Renal cortex interstitium (tissue), 11 donors: ENCODE measurements around the gene CADM2. TPM values are rescaled to one million over a fixed set of nuclear protein-coding genes. Genes with fewer than 3 reads are reported as not detected.

ENCODE experiments used
- DNase-seq, 11 donors: peaks; one replicate each; pipeline ENCODE4 v3.0.0-alpha.2; 2013; ENCODE audit warnings: low read depth in 9 of 11, low spot score in 4 of 11; ENCODE audit errors: extremely low read depth in 1 of 11
- polyA plus RNA-seq, 3 donors: library from polyadenylated mRNA; unstranded; fragments of 120-200 nt; gene quantifications; one replicate each; pipeline ENCODE4 v1.2.1, GENCODE V29; 2013; ENCODE audit not compliant: insufficient read length in 3 of 3

CADM2 gene
- polyA plus RNA-seq, 3 donors, result 0.67 to 0.82 (median 0.70) TPM

DNA sequence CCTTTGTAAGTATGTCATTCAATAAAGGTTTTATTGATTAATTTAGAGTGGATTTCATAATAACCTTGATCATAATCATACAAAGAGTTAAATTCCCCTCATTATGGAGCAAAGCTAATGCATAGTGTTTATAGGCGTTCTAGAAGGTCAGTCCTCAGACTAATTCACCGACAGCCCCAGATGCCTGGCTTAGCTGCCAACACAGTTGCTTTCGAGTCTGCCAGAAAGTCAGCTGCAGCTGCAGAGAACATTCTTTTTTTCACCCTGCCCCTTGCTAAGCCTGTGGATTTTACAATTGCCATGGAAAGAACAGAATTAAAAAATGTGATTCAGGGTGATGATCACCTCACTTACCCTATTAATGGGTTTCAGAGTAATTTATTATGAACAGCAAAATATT, 21.2 kb downstream of the CADM2 start:
- DNase-seq, result no peak

DNA sequence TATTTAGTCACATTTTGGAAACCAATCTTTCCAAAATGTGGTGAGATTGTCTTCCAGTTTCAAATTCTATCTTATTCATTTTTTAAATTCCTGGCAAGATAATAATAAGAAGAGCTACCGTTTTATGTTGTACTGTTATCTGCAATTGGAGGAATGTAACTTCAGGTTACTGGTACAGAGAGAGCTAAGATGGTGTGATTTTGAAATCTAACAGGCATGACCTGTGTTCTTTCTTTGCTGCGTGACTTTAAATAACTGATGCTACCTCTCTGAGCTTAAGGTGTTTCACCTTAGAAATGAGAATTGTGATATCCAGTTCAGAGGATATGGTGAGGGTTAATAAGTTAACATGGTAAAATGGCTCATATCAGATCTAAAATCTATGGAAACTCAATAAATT, 21.7 kb downstream of the CADM2 start:
- DNase-seq, result no peak

DNA sequence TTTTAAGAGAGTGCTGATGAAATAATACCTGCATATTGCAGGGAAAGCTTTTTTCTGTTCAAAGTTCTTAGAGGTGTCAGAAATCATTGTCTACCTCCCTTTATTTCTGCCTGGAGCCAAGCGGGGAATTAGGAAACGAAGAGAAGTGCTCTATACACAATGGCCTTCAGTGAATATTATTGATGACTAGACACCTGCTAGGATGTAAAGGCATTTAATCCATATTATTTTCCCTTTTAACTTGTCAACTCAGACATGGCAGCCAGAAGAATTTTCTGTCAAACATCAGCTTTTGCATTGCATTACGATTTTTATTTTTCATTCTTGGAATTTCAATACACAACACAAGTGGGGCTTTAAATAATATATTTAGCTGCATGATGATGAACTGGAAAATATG, 24.7 kb downstream of the CADM2 start:
- no peak for DNase-seq

DNA sequence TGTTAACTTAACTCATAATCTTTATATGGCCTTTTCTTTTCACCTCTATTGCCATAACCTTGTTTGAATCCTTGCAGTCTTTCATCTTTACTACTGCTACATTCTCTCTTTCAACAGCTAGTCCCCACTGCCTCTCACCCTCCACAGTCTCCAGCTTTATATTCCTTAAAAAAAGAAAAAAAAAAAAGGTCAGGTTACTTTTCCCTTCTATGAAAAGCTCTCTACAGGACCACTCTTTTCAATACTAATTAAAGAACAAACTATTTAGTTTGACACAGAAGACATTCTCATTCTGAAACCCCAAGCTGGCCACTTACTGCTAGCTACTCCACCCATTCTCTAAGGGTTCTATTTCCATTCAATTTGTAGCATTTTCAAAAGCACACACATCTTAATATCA, 25.6 kb downstream of the CADM2 start:
- no peak for DNase-seq

DNA sequence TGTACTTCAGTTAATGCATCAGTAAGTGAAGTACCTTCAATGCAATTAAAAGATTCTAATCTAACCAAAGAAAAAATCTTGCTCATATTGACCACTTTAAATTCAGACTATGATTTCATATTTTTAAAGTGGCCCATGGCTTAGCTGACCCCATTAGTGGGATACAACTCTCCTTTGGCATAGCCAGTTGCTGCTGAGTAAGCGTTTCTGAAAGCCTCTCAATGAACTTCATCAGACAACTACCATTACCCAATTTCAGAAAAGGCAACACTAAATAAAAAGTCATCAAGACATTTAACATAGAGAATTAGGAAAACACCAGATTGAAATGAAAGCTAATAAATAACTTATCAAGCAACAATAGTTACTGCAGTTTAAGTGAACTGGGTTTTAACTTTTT, 27.0 kb downstream of the CADM2 start:
- no peak for DNase-seq

DNA sequence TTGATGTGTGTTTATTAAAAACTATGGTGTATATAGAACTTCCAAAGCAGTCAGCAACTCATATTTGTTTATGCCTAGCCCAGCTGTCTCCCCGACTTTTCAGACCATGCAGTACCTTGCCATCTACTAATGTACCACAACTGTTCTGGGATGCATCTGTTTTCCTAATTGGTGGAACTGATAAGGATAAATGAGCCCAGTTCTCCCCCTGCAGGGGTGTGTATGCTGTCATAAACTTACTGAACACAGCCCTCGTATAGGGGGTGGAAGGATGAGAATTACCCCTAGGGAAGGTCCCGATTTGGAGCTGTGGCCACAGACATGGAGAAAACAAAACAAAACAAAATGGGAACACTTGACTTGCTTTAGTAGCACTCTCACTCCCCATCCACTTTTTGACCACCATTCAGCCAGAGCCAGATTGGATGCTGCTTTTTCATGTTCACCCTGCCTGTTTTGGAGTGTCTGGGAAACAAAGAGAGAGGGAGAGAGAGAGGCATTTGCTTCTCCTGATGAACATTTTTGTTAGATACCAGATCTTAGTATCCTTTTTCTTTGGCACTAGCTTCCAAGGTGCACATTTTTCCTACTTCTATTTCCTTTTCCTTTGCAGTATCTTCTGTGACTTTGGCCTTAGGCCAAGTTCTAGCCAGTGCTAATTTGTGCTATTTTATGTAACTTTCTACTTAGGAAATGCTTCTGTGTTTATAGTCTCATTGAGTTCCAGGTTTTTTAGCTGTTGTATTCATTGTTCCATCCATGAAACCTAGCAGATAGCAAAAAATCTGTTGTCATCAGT, 29.1 kb downstream of the CADM2 start:
- no peak for DNase-seq

DNA sequence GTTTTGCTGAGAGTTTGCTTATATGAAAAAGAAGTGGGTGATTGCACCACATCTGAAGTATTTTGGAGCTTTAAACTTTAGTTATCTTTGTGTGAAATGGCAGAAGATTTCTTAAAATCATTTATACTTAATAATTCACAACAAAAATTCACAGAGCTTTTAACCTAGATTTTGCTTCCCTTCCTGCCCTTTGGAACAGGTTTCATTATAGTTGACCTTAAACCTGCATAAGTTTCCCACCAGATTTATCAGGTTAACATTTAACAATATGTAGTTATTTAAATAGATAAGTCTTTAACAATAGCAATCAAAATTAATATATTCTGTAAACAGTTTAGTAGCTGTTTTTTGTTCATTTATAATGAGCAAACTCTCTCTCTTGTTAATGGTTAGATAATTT, 30.3 kb downstream of the CADM2 start:
- DNase-seq, result no peak

DNA sequence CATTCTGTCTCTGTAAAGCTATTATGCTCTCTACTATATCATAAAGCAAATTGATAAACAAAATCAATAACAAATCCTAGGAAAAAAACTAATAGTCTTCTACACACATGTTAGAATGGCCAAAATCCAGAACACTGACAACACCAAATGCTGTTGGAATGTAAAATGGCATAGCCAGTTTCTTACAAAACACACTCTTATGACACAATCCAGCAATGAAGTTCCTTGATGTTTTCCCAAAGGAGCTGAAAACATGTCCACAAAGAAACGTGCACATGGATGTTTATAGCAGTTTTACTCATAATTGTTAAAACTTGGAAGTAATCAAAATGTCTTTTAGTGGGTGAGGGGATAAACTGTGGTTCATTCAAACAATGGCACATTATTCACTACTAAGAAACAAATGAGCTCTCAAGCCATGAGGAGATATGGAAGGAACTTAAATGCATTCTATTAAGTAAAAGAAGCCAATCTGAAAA, 32.7 kb downstream of the CADM2 start:
- no peak for DNase-seq

DNA sequence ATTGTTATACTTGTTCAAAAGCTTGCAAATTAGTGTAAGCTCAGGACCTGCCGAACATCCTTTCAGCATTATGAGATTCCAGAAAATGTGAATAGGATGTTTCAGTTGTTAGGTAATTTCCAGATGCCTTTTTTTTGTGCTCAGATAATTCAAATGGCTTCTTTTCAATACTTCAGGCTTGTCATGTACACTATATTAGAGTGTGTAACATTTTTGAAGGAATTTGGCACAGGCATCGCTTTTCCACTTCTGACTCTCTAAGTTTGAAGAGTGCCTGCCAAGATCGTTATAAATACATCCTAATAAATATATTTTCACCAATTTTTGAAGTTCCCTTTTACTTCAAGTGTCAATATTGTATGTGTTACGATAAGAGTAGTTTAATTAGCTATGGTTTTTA, 35.2 kb downstream of the CADM2 start:
- DNase-seq, result no peak

DNA sequence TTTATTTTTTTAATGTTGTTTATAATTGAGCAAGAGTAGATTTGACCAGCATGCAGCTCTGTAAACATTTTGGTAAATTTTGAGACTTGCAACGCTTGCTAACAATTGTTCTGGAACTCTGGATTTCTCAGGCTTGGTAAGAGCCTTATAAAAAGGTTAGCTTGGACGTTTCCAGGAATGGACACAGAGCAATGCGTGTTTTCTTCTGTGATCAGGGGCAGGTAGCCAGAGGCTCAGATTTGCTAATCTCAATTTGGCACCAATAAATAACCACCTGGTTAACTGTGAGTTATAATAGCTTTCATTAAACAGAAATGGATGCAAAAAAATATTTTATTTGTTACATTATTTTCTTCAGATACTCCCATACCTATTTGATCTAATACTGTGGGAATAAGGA, 39.8 kb downstream of the CADM2 start:
- DNase-seq, result no peak

DNA sequence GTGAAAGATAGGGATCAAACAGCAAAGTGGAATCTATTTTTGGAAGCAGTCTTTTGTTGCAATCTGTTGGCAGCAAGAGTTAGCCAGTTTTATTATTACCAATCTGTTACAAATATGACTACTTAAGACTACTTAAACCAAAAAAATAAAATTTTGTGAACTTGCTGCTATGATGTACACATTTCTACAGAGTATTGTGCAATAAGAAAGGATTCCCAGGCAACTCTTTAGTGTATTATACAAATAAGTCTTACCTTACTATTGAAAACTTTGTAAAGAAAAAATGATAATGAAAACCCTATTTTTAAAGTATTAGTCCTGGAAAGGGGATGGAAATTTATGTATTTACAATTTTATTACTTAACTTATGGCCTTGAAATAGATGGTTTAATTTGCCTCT, 44.7 kb downstream of the CADM2 start:
- no peak for DNase-seq

DNA sequence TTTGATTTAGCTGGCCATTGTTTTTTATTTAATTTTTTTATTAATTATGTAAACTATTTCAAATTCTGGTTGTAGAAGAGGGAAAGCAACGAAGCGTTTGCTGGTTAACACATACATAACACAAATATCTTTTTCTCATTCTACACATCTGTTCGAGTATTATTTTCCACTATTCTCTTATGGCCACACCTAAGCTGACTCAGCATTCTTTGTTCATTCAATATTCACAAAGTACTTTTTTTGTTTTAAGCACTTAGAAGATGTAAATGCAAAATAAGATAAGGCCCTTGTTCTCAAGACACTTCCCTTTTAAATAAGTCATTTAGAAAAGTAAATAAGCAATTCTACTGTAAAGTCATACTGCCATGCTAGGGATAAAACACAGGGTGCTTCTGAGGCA, 45.4 kb downstream of the CADM2 start:
- no peak for DNase-seq

DNA sequence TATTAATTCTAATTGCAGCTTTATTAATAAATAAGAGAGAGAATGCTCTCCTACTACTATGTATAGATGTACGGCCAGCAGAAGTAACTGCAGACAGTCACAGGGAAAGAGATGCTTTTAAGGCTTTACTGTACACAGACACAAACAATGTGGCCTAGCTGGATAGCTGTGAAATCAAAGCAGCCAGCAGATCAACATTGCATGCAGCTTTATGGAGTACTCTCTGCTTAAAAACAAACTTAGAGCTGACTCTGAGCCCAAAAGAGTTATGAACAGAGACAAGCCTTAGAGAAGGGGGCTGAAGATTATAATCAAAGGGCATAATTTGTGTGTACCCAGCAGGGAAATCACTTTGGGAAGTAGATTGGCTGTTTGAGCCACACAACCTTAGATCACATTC, 47.2 kb downstream of the CADM2 start:
- no peak for DNase-seq

DNA sequence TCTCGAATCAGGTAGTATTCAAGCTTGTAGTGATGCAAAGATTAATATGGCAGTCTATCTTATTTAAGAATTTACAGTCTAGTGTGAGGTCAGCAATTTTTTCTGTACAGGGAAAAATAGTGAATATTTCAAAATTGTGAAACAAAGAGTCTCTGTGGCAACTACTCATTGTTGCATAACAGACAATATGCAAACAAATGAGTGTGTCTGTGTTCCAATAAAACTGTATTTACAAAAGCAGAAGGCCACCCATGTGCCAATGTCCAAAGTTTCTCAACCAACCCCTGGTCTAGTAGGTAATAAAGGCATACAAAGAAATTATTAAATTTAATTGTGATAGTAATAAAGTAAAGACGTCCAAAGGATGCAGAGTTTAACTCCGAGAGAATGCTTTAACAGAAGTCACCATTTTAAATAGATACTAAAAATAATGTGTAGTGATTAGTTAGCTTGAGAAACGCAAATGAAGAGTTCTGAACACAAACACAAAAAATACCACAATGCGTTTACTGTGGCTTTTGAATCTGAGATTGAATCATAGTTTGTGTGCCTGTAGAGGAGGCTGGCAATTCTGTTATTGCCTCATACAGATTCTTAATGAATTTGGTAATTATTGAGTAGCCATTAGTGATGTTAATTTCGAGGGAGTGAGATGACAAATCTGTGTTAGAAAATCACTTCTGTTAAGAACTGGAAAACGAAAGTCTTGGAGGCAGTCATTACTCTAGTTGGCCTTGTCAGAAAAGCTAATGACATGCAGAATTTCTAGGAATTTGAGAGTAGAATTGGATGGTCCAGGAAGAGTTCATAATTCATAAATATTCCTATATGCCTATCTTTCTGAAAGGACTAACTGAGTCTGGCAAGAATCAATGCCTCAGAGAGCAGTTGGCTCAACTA, 48.7 kb downstream of the CADM2 start:
- DNase-seq, result no peak

DNA sequence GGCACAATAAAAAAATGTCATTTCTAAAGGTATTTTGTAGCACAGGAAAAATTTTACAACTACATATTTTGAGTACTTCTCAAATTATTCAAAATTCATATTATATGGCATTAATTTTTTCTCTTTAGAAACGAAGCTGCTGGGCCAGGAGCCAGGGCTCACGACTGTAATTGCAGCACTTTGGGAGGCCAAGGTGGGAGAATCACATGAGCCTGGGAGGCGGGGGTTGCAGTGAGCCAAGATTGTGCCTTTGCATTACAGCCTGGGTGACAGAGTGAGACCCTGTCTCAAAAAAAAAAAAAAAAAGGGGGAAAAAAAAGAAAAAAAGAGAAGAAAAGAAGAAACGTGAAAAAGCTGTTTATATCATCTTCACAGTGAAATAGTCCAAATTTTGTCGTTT, 62.0 kb downstream of the CADM2 start:
- DNase-seq, result no peak

DNA sequence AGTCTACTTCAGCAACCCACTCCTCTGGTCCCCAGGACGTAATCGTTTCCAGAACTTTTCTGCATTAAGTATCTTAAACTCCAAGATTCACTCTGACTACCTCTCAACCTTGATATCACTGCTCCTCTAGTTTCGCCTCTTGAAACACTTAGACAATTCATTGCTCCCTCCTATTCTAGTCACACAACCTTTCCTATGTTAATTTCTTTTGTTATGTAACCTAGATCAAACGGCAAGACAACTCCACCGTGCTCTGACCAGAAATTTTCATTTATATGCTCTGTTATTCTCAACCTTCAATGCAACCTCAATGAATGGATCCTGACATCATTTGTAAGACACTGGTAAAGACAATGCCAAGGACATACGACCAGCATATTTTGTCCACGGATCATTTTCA, 71.3 kb downstream of the CADM2 start:
- DNase-seq, result no peak

DNA sequence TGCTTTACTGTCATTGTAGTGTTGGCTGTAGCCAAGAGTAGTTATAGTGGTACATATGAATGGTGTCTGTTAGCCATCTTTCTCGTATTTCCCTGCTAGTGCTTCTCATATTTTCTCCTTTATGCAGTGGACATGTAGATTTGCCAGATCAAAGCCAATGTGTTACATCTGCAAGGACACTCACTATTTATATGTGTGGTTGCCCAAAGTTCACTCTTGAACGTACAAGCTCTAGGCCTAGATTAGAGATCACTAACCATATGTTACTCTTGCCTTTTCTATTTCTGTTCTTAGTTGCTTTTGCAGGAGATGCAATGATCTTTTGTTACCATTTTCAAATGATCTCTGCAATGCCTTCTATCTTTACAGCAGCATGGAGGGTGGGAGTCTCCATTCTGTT, 78.4 kb downstream of the CADM2 start:
- DNase-seq, result no peak

DNA sequence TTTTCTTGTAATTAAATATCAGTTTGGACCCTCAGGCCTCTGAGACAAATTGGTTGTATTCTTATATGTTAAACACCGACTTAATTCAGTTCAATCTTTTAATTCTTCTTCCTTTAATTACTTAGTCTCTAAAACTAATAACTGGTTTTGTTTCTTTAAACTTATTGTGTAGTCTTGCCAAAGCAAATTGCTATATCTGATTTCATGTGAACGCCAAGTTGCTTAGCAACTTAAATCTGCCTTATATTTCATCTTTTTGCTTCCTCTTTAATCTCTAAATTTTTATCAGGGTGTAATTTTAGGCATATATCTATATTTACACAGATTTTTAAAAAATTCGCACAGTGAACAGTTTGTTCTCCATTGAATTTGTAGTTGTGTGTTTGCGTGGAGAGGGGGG, 82.2 kb downstream of the CADM2 start:
- DNase-seq, result no peak

DNA sequence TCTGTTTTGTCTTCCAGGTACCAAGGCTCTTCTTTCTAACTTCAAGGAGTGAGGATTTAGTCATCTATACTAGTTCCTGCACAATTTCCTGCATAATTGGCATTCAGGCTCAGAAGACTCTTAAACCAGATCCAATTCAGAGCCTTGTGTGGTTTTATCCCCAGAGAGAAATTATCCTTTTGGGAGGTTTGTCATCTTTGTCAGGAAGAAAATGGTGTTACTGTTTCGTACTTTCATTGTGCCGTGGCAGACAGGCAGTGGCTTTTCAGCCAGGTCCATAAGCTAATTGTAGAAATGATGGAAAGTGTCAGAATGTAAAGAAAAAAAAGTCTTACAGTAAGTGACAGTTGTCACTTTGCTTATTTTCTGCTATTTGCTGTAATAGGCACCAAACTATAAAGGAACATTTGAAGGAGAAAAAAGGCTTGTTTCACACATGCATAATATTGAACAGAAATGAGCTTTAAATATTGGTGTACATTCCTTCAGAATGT, 82.8 kb downstream of the CADM2 start:
- no peak for DNase-seq

DNA sequence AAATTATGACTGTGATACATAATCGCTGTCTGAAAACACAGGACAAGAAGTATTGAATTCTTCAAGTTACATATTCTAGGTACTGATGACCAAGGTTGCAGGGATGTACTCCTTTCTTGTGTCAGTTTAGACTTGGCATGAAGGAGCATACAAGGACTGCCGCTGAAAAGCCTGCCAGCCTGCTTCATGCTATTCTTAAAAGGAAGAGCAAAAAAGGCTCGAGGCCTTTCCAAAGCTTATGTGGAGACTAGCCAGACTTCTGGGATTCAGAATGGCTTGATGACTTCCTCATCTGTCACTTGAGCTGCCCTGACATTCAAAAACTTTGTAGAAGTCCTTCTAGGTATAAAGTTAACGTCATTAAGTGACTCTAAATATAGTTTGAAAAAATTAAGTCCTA, 92.0 kb downstream of the CADM2 start:
- no peak for DNase-seq
